Measurements from ENCODE around the gene MYLK.
"Not testable (repeated sequence)": the region's sequence is repeated elsewhere in the genome, so short reads cannot be mapped to it uniquely, and the experiment has no call there.

MYLK gene

GRCh38 chr3:123621850-123622189, 262.3 kb downstream of the MYLK start:
- no peak for DNase-seq (ENCODE audit: low spot score)

- no peak for DNase-seq (ENCODE audit: low spot score)
Measured at GRCh38 chr3:123621186-123621849, 262.8 kb downstream of the MYLK start.

- DNase-seq (ENCODE audit: low spot score), result no peak
Measured at GRCh38 chr3:123620343-123620742, 263.8 kb downstream of the MYLK start.

GRCh38 chr3:123618768-123619484, 265.2 kb downstream of the MYLK start:
- no peak for DNase-seq (ENCODE audit: low spot score)

GRCh38 chr3:123618076-123618708, 265.9 kb downstream of the MYLK start:
- DNase-seq (ENCODE audit: low spot score), result no peak

GRCh38 chr3:123616593-123616992, 267.5 kb downstream of the MYLK start:
- DNase-seq (ENCODE audit: low spot score), result no peak

GRCh38 chr3:123613543-123613942, 270.6 kb downstream of the MYLK start:
- DNase-seq (ENCODE audit: low spot score), result no peak

- not testable (repeated sequence) for DNase-seq (ENCODE audit: low spot score)
Measured at GRCh38 chr3:123611674-123612073, 272.5 kb downstream of the MYLK start.

GRCh38 chr3:123611082-123611481, 273.1 kb downstream of the MYLK start:
- DNase-seq (ENCODE audit: low spot score), result no peak

- DNase-seq (ENCODE audit: low spot score), result no peak
Measured at GRCh38 chr3:123610331-123610730, 273.8 kb downstream of the MYLK start.

GRCh38 chr3:123609063-123609462, 275.1 kb downstream of the MYLK start:
- DNase-seq (ENCODE audit: low spot score), result no peak

GRCh38 chr3:123608263-123608937, 275.7 kb downstream of the MYLK start:
- DNase-seq (ENCODE audit: low spot score), result no peak

- DNase-seq (ENCODE audit: low spot score), result no peak
Measured at GRCh38 chr3:123606527-123606926, 277.6 kb downstream of the MYLK start.

- DNase-seq (ENCODE audit: low spot score), result no peak
Measured at GRCh38 chr3:123605789-123606234, 278.3 kb downstream of the MYLK start.

- not testable (repeated sequence) for DNase-seq (ENCODE audit: low spot score)
Measured at GRCh38 chr3:123603153-123603552, 281.0 kb downstream of the MYLK start.

- DNase-seq (ENCODE audit: low spot score), result no peak
Measured at GRCh38 chr3:123602325-123602724, 281.8 kb downstream of the MYLK start.

GRCh38 chr3:123600863-123601262, 283.3 kb downstream of the MYLK start:
- DNase-seq (ENCODE audit: low spot score), result not testable (repeated sequence)

- DNase-seq (ENCODE audit: low spot score), result no peak
Measured at GRCh38 chr3:123597561-123597960, 286.6 kb downstream of the MYLK start.

- no peak for DNase-seq (ENCODE audit: low spot score)
Measured at GRCh38 chr3:123595396-123596180, 288.5 kb downstream of the MYLK start.

- DNase-seq (ENCODE audit: low spot score), result no peak
Measured at GRCh38 chr3:123593381-123593780, 290.8 kb downstream of the MYLK start.

GRCh38 chr3:123590685-123591450, 293.3 kb downstream of the MYLK start:
- DNase-seq (ENCODE audit: low spot score), result no peak

Data from D341Med (cell line).